CD4-positive, alpha-beta T cell (primary cell): Measurements from ENCODE around the gene LRRTM2. TPM values are rescaled to one million over a fixed set of nuclear protein-coding genes. Genes with fewer than 3 reads are reported as not detected.

Experiments
- ATAC-seq: fragments of 200-7000 bp; cut with Tn5 transposase; one replicate; pipeline ENCODE4 v1.10.0; 2022; ENCODE audit warnings: mild to moderate bottlenecking; ENCODE audit not compliant: poor library complexity
- CTCF ChIA-PET: fragments of 350-600 bp; sonication (Branson Sonifier 250); formaldehyde crosslinking; loops from one replicate; lab custom pipeline; 2021; ENCODE audit warnings: antibody characterized with exemption, inconsistent platforms; lab: Charles Lee
- POLR2A ChIA-PET: fragments of 350-600 bp; sonication (Branson Sonifier 250); formaldehyde crosslinking; loops from one replicate; lab custom pipeline; 2021; ENCODE audit warnings: antibody characterized with exemption, inconsistent platforms; lab: Charles Lee
- DNase-seq, 14 experiments: peaks; one replicate each; pipeline ENCODE4 v3.0.0-alpha.2; 2013 to 2020; ENCODE audit warnings: mixed read lengths in 2 of 14
- H3K27ac ChIP-seq, 2 donors: one replicate each; pipeline versions ENCODE4 v1.5.1 to v1.7.0; 2013; ENCODE audit warnings: low read length in 2 of 2, low read depth in 1 of 2, mild to moderate bottlenecking in 1 of 2
- H3K27me3 ChIP-seq, 2 experiments: 1 replicate in 1 of 2; 2 replicates in 1 of 2; pipeline versions ENCODE4 v1.6.1 to v1.7.0; 2013; ENCODE audit warnings: low read length in 2 of 2, control low read depth in 1 of 2, mild to moderate bottlenecking in 1 of 2, moderate library complexity in 1 of 2; ENCODE audit not compliant: insufficient read depth in 2 of 2, control insufficient read depth in 1 of 2
- H3K36me3 ChIP-seq: one replicate; pipeline ENCODE4 v1.6.1; 2013; ENCODE audit warnings: low read length, control low read depth; ENCODE audit not compliant: insufficient read depth
- H3K4me1 ChIP-seq: one replicate; pipeline ENCODE4 v1.6.1; 2013; ENCODE audit warnings: low read length, control low read depth; ENCODE audit not compliant: insufficient read depth
- H3K4me3 ChIP-seq: one replicate; pipeline ENCODE4 v1.5.1; 2013; ENCODE audit warnings: mild to moderate bottlenecking, low read length, moderate library complexity
- H3K9me3 ChIP-seq, 2 experiments: 1 replicate in 1 of 2; 2 replicates in 1 of 2; pipeline versions ENCODE4 v1.6.1 to v1.7.0; 2013; ENCODE audit warnings: low read length in 2 of 2, mild to moderate bottlenecking in 2 of 2, control low read depth in 1 of 2, moderate library complexity in 1 of 2; ENCODE audit not compliant: control insufficient read depth in 1 of 2, insufficient read depth in 1 of 2
- H3K27ac Mint-ChIP-seq: one replicate; pipeline ENCODE4 v1.8.0; 2020; ENCODE audit warnings: mixed read lengths
- H3K27me3 Mint-ChIP-seq: one replicate; pipeline ENCODE4 v1.8.0; 2021; ENCODE audit warnings: mixed read lengths
- H3K36me3 Mint-ChIP-seq: one replicate; pipeline ENCODE4 v1.8.0; 2021; ENCODE audit warnings: low read depth, mixed read lengths
- H3K4me1 Mint-ChIP-seq: one replicate; pipeline ENCODE4 v1.8.0; 2021; ENCODE audit warnings: low read depth, mixed read lengths
- H3K4me3 Mint-ChIP-seq: one replicate; pipeline ENCODE4 v1.8.0; 2020; ENCODE audit warnings: mild to moderate bottlenecking, mixed read lengths
- H3K9me3 Mint-ChIP-seq: one replicate; pipeline ENCODE4 v1.8.0; 2020; ENCODE audit warnings: mixed read lengths
- intact Hi-C, 2 experiments: fragments of 100-400 bp; cut with DNase I in 1 of 2; cut with micrococcal nuclease in 1 of 2; formaldehyde crosslinking; loops; one replicate each; pipeline versions ENCODE4 v1.15.1 to v1.9.0; 2023 to 2025; cut with DNase I, micrococcal nuclease
- total RNA-seq, 174 experiments: library from RNA in 2 of 174; stranded (reverse) in 2 of 174; gene quantifications; one replicate each; pipeline ENCODE4 v1.2.3 and lab custom pipeline; 2021 to 2026
- TF ChIP-seq, protein P1 (sequence below): fragments of 200-600 bp; IDR thresholded peaks from one replicate; pipeline ENCODE4 v1.8.0; 2022; ENCODE audit warnings: antibody characterized with exemption, mild to moderate bottlenecking

Gene LRRTM2
- total RNA-seq, 2 experiments from 2014 or later, result 0.03 to 0.22 TPM

DNA sequence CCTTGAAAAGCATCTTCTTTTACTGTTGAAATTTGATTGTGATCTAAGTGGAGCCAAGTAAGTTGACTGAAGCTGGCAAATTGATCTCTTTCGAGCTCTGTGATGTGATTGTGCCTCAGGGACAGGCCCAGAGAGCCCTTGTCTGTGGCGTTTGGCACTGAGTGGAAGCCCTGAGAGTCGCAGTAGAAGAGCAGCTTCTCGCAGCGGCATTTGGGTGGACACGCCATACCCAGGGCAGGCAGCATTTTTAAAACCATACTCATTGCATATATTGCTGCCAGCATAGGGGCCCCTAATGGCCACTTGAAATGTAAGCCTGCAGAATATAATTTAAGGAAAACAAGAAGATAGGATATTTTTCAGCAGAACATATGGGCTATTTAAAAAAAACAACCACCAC lies 894 bp downstream of the LRRTM2 start:
- no peaks in the 10 kb centered on the region for H3K9me3 Mint-ChIP-seq
- no peak overlapping the region for H3K27ac Mint-ChIP-seq
- H3K27me3 ChIP-seq, result peaks cover 0 to 7% of the 10 kb centered on the region in 2 experiments
- ATAC-seq (no peak), DNase-seq (no peak)
- POLR2A ChIA-PET, result no interaction called here
- H3K9me3 ChIP-seq, result no peaks in the 10 kb centered on the region
- CTCF ChIA-PET, result no interaction called here
- H3K27me3 Mint-ChIP-seq, result peaks cover 26% of the 10 kb centered on the region
- intact Hi-C loops, result loop anchor here in 1 of 2 experiments (5.0 kb wide), 1 partner anchor 388 kb away; no protein-coding TSS in a partner anchor
- H3K4me3 Mint-ChIP-seq, result no peak overlapping the region
- H3K27ac ChIP-seq, result no peak overlapping the region
- H3K36me3 Mint-ChIP-seq, result no peaks in the 10 kb centered on the region
- peaks cover 13% of the 10 kb centered on the region for H3K4me1 Mint-ChIP-seq
- no peaks in the 10 kb centered on the region for H3K4me1 ChIP-seq
- no peaks in the 10 kb centered on the region for H3K36me3 ChIP-seq
- H3K4me3 ChIP-seq, result no peak overlapping the region
- TF ChIP-seq, protein P1, sequence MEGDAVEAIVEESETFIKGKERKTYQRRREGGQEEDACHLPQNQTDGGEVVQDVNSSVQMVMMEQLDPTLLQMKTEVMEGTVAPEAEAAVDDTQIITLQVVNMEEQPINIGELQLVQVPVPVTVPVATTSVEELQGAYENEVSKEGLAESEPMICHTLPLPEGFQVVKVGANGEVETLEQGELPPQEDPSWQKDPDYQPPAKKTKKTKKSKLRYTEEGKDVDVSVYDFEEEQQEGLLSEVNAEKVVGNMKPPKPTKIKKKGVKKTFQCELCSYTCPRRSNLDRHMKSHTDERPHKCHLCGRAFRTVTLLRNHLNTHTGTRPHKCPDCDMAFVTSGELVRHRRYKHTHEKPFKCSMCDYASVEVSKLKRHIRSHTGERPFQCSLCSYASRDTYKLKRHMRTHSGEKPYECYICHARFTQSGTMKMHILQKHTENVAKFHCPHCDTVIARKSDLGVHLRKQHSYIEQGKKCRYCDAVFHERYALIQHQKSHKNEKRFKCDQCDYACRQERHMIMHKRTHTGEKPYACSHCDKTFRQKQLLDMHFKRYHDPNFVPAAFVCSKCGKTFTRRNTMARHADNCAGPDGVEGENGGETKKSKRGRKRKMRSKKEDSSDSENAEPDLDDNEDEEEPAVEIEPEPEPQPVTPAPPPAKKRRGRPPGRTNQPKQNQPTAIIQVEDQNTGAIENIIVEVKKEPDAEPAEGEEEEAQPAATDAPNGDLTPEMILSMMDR, result no peak

DNA sequence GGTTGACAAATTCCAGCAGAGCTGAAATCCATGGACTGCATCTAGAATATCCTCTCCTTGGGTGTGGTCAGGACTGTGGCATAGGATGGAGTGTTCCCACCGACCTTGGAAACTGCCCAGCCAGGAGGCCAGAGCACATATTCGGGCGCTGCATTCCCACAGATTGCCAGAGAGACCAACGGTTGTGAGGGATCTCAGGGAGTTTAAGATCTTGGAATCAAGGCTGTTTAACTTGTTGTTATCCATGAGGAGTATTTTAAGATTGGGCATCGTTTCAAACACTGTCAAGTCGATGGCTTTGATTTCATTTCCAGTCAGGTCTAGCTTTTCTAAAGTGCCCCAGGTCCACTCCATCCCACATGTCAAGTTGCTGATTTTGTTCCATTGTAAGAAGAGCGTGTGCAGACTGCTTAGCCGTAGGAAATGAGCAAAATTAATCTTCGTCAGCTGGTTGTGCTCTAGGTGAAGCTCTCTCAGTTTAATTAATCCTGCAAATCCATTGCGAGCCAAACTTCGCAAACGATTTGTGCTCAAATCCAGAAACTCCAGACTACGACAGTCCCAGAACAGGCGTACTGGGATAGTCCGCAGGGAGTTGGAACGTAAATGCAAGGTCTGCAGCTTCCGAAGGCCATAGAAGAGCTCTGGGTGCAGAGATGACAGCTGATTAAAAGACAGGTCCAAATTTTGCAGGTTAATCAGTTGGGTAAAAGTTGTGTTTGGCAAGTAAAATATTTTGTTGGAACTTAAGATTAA lies 1.5 kb downstream of the LRRTM2 start:
- Mint-ChIP-seq H3K4me3 (no peak overlapping the region), H3K4me1 (peaks cover 13% of the 10 kb centered on the region), H3K36me3 (no peaks in the 10 kb centered on the region), H3K27me3 (peaks cover 26% of the 10 kb centered on the region), H3K9me3 (no peaks in the 10 kb centered on the region), H3K27ac (no peak overlapping the region)
- CTCF ChIA-PET, result no interaction called here
- no peaks in the 10 kb centered on the region for H3K4me1 ChIP-seq
- H3K9me3 ChIP-seq, result no peaks in the 10 kb centered on the region
- POLR2A ChIA-PET, result no interaction called here
- TF ChIP-seq, protein P1, result no peak
- H3K27me3 ChIP-seq, result peaks cover 0 to 7% of the 10 kb centered on the region in 2 experiments
- H3K36me3 ChIP-seq, result no peaks in the 10 kb centered on the region
- DNase-seq (no peak), ATAC-seq (no peak)
- intact Hi-C loops, result loop anchor here in 1 of 2 experiments (5.0 kb wide), 1 partner anchor 389 kb away; no protein-coding TSS in a partner anchor
- H3K4me3 ChIP-seq, result no peak overlapping the region
- H3K27ac ChIP-seq, result no peak overlapping the region

DNA sequence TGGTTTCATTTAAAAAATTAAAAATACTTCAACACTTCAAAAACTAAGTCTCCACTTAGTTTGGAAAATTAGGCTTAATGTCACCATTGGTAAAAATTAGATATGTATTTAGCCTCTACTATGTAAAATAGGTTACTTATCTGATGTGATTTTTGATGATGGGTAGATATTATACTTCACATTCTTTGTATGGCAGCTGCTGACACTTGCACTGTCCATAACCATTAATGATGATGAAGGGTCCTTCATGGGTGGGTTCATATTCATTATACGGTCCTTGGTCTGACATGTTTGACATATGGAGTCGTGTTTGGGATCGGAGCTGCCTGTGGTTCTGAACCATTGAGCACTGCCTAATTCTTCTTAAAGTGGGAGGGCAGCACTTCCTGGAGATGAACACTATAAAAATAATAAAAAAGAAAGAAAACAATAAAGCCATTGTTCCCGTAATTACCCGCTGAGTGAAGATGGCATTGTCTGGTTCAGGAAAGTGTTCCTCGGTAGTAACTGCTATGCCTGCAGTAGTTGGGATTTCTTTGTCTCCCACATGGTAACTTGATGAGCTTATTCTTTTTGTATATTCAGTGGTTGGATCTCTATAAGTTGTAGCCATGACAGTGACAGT lies 2.2 kb downstream of the LRRTM2 start:
- H3K4me1 ChIP-seq, result no peaks in the 10 kb centered on the region
- H3K27me3 Mint-ChIP-seq, result peaks cover 26% of the 10 kb centered on the region
- peaks cover 13% of the 10 kb centered on the region for H3K4me1 Mint-ChIP-seq

More for the DNA sequence above, 2.2 kb downstream of the LRRTM2 start:
- DNase-seq (no peak), ATAC-seq (no peak)
- Mint-ChIP-seq H3K4me3 (no peak overlapping the region), H3K27ac (no peak overlapping the region), H3K36me3 (no peaks in the 10 kb centered on the region), H3K9me3 (no peaks in the 10 kb centered on the region)
- H3K36me3 ChIP-seq, result no peaks in the 10 kb centered on the region
- TF ChIP-seq, protein P1, result no peak
- POLR2A ChIA-PET, result no interaction called here
- peaks cover 0 to 7% of the 10 kb centered on the region in 2 experiments for H3K27me3 ChIP-seq
- H3K4me3 ChIP-seq, result no peak overlapping the region
- CTCF ChIA-PET, result no interaction called here
- intact Hi-C loops, result loop anchor here in 1 of 2 experiments (5.0 kb wide), 1 partner anchor 389 kb away; no protein-coding TSS in a partner anchor
- no peaks in the 10 kb centered on the region for H3K9me3 ChIP-seq
- no peak overlapping the region for H3K27ac ChIP-seq
